Breast epithelium (tissue), 4 donors: ENCODE measurements around the gene DKK3. TPM values are rescaled to one million over a fixed set of nuclear protein-coding genes. Genes with fewer than 3 reads are reported as not detected.

Experiments used
- DNase-seq, 2 donors: peaks; one replicate each; pipeline ENCODE4 v3.0.0-alpha.2; 2019; ENCODE audit warnings: low spot score in 2 of 2
- H3K27ac ChIP-seq, 2 donors: fragments of 200-600 bp; sonication (generic) in 1 of 2; one replicate each; pipeline ENCODE4 v1.5.1; 2016 to 2019; ENCODE audit warnings: mild to moderate bottlenecking in 1 of 2
- H3K27me3 ChIP-seq, 2 donors: fragments of 200-600 bp; sonication (generic) in 1 of 2; one replicate each; pipeline versions ENCODE4 v1.5.1 to v1.6.0; 2017 to 2019; ENCODE audit warnings: control low read depth in 1 of 2, mild to moderate bottlenecking in 1 of 2
- H3K36me3 ChIP-seq: fragments of 200-600 bp; one replicate; pipeline ENCODE4 v1.5.1; 2019
- H3K4me1 ChIP-seq, 2 donors: fragments of 200-600 bp; sonication (generic); one replicate each; pipeline ENCODE4 v1.5.1; 2016 to 2019; ENCODE audit warnings: control low read depth in 1 of 2
- H3K4me3 ChIP-seq, 3 donors: fragments of 200-600 bp; sonication (generic); 1 replicate in 2 of 3; 2 replicates in 1 of 3; pipeline ENCODE4 v1.5.1; 2016 to 2019; ENCODE audit warnings: mild to moderate bottlenecking in 3 of 3, moderate library complexity in 2 of 3
- H3K9me3 ChIP-seq, 2 donors: fragments of 200-600 bp; sonication (generic) in 1 of 2; one replicate each; pipeline ENCODE4 v1.5.1; 2016 to 2019; ENCODE audit warnings: control low read depth in 1 of 2
- CTCF ChIP-seq, 3 donors: fragments of 450-650 bp; IDR thresholded peaks; one replicate each; pipeline ENCODE4 v1.5.1; 2016 to 2017; ENCODE audit warnings: antibody characterized with exemption in 3 of 3, mild to moderate bottlenecking in 3 of 3, moderate library complexity in 3 of 3
- POLR2A ChIP-seq: fragments of 450-650 bp; IDR thresholded peaks from one replicate; pipeline ENCODE4 v1.6.1; 2016; ENCODE audit warnings: antibody characterized with exemption, mild to moderate bottlenecking, moderate library complexity
- POLR2AphosphoS5 ChIP-seq, 3 donors: sonication (generic); formaldehyde crosslinking; IDR thresholded peaks; one replicate each; pipeline ENCODE4 v1.6.1; 2017; ENCODE audit warnings: antibody characterized with exemption in 3 of 3
- intact Hi-C: fragments of 100-400 bp; cut with DNase I; formaldehyde crosslinking; loops from one replicate; pipeline ENCODE4 v1.15.1; 2023; ENCODE audit warnings: low total_unique reads
- total RNA-seq, 3 donors: library from RNA; depleted of rRNA; stranded (reverse); fragments of >200 nt; gene quantifications; one replicate each; pipeline ENCODE4 v1.1.0, GENCODE V29; 2016

The DKK3 gene
- total RNA-seq, 3 donors from 2014 or later, result 18.2 to 88.5 (median 87.1) TPM

DNA sequence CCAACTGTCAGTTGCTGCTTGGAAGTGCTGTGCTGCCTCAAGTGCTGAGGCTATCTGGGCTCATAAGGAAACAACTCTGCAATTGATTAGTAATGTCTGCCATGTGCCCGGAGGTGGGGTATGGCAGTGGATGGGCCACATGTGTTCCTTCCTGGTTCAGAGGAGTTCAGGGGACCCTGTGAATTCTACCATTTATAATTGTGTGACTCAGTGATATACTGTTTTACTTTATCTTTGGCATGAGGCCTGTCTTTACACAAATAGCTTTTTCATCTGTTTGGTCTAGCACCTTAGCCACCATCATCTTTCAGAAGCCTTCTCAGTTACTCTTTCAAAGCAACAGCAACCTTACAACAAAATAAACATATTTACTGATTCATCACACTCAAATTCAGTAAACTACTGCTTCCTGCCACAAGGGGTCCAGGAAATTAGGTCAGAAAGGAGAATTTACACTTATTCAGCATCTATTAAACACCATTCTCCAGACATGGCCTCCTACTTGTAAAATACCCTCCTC lies 20.9 kb downstream of the DKK3 start:
- TF ChIP-seq CTCF (IDR thresholded peaks at IDR 0.05), result peak in 1 of 3 donors; percentile 8
- TF ChIP-seq POLR2A, result no peak
- H3K4me3 ChIP-seq, result no peak overlapping the region
- no peaks in the 10 kb centered on the region for H3K9me3 ChIP-seq
- H3K27me3 ChIP-seq, result no peaks in the 10 kb centered on the region
- intact Hi-C loops, result no loop called here
- H3K36me3 ChIP-seq, result no peaks in the 10 kb centered on the region
- H3K4me1 ChIP-seq, result no peaks in the 10 kb centered on the region
- DNase-seq, result no peak
- H3K27ac ChIP-seq, result no peak overlapping the region

GRCh38 chr11:11985954-11986949 lies 22.2 kb downstream of the DKK3 start:
- no peak for DNase-seq
- Histone ChIP-seq H3K27me3 (no peaks in the 10 kb centered on the region), H3K4me3 (no peak overlapping the region), H3K27ac (no peak overlapping the region), H3K36me3 (no peaks in the 10 kb centered on the region), H3K9me3 (no peaks in the 10 kb centered on the region), H3K4me1 (no peaks in the 10 kb centered on the region)
- intact Hi-C loops, result no loop called here
- TF ChIP-seq POLR2A (no peak), POLR2AphosphoS5 (IDR thresholded peaks at IDR 0.05) (no peak)

GRCh38 chr11:11985016-11985715 lies 23.3 kb downstream of the DKK3 start:
- Histone ChIP-seq H3K4me3 (no peak overlapping the region), H3K4me1 (no peaks in the 10 kb centered on the region), H3K36me3 (no peaks in the 10 kb centered on the region), H3K27me3 (no peaks in the 10 kb centered on the region), H3K27ac (no peak overlapping the region), H3K9me3 (no peaks in the 10 kb centered on the region)
- TF ChIP-seq POLR2A, result no peak
- no peak for TF ChIP-seq POLR2AphosphoS5 (IDR thresholded peaks at IDR 0.05)
- TF ChIP-seq CTCF (IDR thresholded peaks at IDR 0.05), result no peak
- DNase-seq, result no peak
- intact Hi-C loops, result no loop called here

DNA sequence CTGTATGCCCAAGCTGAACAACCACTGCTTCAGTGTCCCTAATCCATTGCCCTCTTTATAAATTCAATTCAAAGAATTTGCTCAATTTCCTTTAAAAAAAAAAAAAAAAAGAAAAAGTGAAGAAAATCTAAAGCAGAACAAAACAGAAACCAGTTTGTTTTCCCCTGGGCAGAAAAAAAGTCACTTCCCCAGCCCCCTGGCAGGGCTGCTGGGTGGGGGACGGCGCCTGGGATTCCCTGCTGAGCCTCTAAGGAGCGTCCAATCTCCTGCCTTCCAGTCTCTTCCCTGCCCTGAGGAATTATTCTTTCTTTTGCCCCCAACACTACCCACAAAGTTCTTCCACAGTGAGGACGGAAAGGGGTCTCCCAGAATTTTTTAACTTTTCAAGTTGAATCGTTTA lies 23.9 kb downstream of the DKK3 start:
- Histone ChIP-seq H3K9me3 (no peaks in the 10 kb centered on the region), H3K27me3 (no peaks in the 10 kb centered on the region), H3K36me3 (no peaks in the 10 kb centered on the region), H3K4me1 (peaks cover 3 to 4% of the 10 kb centered on the region in 2 donors), H3K27ac (no peak overlapping the region), H3K4me3 (no peak overlapping the region)
- no peak for TF ChIP-seq POLR2A
- no peak for TF ChIP-seq POLR2AphosphoS5 (IDR thresholded peaks at IDR 0.05)
- TF ChIP-seq CTCF (IDR thresholded peaks at IDR 0.05), result no peak
- intact Hi-C loops, result no loop called here
- no peak for DNase-seq

DNA sequence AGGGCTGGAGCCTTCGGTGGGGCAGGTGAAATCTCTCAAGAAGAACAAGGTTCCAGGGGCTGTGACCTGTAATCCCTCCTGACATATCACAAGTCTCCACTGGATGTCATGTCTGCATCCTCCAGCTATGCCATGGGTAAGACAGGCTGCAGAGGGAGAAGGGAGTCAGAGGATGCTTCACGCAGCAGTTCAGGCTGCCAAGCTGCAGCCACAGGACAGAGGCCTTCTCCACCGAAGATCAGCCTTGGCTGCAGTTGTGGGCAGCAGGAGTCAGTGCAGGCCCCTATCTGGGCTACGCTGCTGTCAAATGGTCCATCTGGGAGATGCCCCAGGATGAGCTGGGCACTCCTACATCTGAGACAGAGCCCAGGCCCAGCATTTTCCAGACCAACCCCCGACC lies 25.0 kb downstream of the DKK3 start:
- H3K27ac ChIP-seq, result no peak overlapping the region
- no peak for TF ChIP-seq POLR2A
- no peak for TF ChIP-seq CTCF (IDR thresholded peaks at IDR 0.05)
- TF ChIP-seq POLR2AphosphoS5 (IDR thresholded peaks at IDR 0.05), result no peak
- no peaks in the 10 kb centered on the region for H3K9me3 ChIP-seq
- intact Hi-C loops, result no loop called here
- H3K36me3 ChIP-seq, result no peaks in the 10 kb centered on the region
- no peaks in the 10 kb centered on the region for H3K27me3 ChIP-seq
- no peak overlapping the region for H3K4me3 ChIP-seq
- DNase-seq, result no peak
- peaks cover 12 to 13% of the 10 kb centered on the region in 2 donors for H3K4me1 ChIP-seq
